DND-41 (cell line): ENCODE measurements around the gene SLC7A6OS.

ENCODE experiments used
- CTCF ChIP-seq: IDR thresholded peaks from 2 replicates; pipeline ENCODE4 v1.5.1; 2012; ENCODE audit warnings: borderline replicate concordance, low read length, moderate library complexity, mild to moderate bottlenecking; ENCODE audit not compliant: poor library complexity, severe bottlenecking; ENCODE audit errors: extremely low read depth
- EZH2 ChIP-seq: IDR thresholded peaks from 3 replicates; pipeline ENCODE4 v1.6.1; 2012; ENCODE audit warnings: borderline replicate concordance, low read depth, mild to moderate bottlenecking, moderate library complexity, low read length, inconsistent platforms; ENCODE audit not compliant: severe bottlenecking

- no peak for TF ChIP-seq EZH2
- TF ChIP-seq CTCF: no peak
Observed at GRCh38 chr16:68354816-68355215, 44.1 kb upstream of the SLC7A6OS start.
